HUES48 (cell line): Measurements from ENCODE around the gene CYBA.

Experiments used
- H3K27ac ChIP-seq: one replicate; pipeline ENCODE4 v1.7.0; 2013; ENCODE audit warnings: low read depth, low read length, inconsistent platforms
- H3K27me3 ChIP-seq: 2 replicates; pipeline ENCODE4 v1.6.1; 2013; ENCODE audit warnings: mild to moderate bottlenecking, low read length; ENCODE audit not compliant: control insufficient read depth, insufficient read depth
- H3K36me3 ChIP-seq: 2 replicates; pipeline ENCODE4 v1.6.1; 2013; ENCODE audit warnings: low read length; ENCODE audit not compliant: control insufficient read depth, insufficient read depth
- H3K4me1 ChIP-seq: 2 replicates; pipeline ENCODE4 v1.6.1; 2013; ENCODE audit warnings: mild to moderate bottlenecking, low read length; ENCODE audit not compliant: control insufficient read depth, insufficient read depth
- H3K4me3 ChIP-seq: 2 replicates; pipeline ENCODE4 v1.5.1; 2013; ENCODE audit warnings: mild to moderate bottlenecking, low read depth, low read length
- H3K9ac ChIP-seq: 2 replicates; pipeline ENCODE4 v1.6.1; 2013; ENCODE audit warnings: mild to moderate bottlenecking, low read depth, low read length, moderate library complexity
- H3K9me3 ChIP-seq: 2 replicates; pipeline ENCODE4 v1.6.1; 2013; ENCODE audit warnings: low read length; ENCODE audit not compliant: control insufficient read depth, insufficient read depth

The CYBA gene

GRCh38 chr16:88634141-88634993 is 16.5 kb downstream of the CYBA start:
- Histone ChIP-seq H3K9ac (no peak overlapping the region; the same call in 1 of the 2 replicates), H3K27me3 (peaks cover 10% of the 10 kb centered on the region; the same call in 1 of the 2 replicates), H3K27ac (peak overlapping the region; percentile 36), H3K9me3 (no peaks in the 10 kb centered on the region), H3K4me1 (peaks cover 18% of the 10 kb centered on the region), H3K36me3 (peaks cover 30% of the 10 kb centered on the region), H3K4me3 (peak overlapping the region; percentile 74)

- Histone ChIP-seq H3K9me3 (no peaks in the 10 kb centered on the region), H3K27me3 (peaks cover 10% of the 10 kb centered on the region; the same call in 1 of the 2 replicates), H3K4me1 (peaks cover 12% of the 10 kb centered on the region), H3K27ac (no peak overlapping the region), H3K4me3 (peak overlapping the region; percentile 74; the same call in 1 of the 2 replicates), H3K36me3 (peaks cover 32% of the 10 kb centered on the region), H3K9ac (no peak overlapping the region)
These were observed 17.1 kb downstream of the CYBA start for GRCh38 chr16:88633684-88634140.

DNA sequence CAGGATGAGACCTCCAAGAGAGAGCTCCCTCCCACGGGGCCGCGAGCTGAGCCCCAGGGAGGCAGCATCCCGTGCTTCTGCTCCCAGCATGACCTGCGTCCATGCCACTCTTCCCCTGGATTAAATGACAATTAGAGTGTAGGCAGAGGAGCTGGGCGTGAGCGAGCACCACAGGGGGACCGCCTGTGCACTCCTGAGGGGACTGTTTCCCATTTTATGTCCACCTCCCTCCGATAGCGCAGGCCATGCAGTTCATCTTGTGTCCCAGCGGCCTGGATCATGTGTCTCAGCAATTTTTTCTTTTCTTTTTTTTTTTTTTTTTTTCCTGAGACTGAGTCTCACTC is 18.3 kb downstream of the CYBA start:
- no peak overlapping the region for H3K4me3 ChIP-seq
- no peak overlapping the region for H3K9ac ChIP-seq
- 0 out of 2 replicates have a peak, but pooled peaks cover under 1% of the 10 kb centered on the region for H3K4me1 ChIP-seq
- no peak overlapping the region for H3K27ac ChIP-seq
- H3K9me3 ChIP-seq: no peaks in the 10 kb centered on the region
- peaks cover 10% of the 10 kb centered on the region; the same call in 1 of the 2 replicates for H3K27me3 ChIP-seq
- H3K36me3 ChIP-seq: peaks cover 39% of the 10 kb centered on the region

DNA sequence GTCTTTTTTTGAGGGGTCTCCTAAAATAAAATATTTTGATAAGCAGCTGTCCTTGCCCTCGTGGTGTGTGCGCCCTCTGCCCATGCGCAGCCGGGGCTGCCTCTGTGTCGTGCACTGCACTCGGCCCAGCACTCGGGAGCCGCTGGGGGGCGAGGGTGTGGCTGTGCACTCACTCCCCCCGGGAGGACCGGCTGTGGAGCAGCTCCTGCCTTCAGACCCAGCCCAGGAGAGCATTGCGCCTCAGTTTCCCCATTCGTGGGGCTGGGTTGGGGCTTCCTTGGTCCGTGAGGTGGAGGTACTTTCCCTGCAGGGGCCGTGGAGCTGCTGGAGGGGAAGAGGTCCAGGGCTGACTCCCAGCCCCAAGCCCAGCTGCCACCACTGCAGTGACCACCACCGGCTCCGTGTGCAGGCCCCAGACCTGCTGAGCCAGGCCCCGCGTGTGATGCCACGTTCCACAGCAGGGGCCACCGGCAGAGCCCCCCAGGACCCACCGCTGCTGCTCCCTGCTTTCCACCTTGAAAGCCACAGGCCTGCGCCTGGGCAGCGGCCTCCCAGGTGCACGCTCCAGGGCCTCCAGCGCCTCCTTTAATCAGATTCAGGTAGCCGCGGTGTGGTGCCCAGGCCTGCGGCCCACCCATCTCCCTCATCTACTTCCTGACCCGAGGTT is 18.8 kb downstream of the CYBA start:
- H3K4me1 ChIP-seq: no peaks in the 10 kb centered on the region
- no peak overlapping the region for H3K9ac ChIP-seq
- no peaks in the 10 kb centered on the region for H3K9me3 ChIP-seq
- H3K27ac ChIP-seq: no peak overlapping the region
- peaks cover 10% of the 10 kb centered on the region; the same call in 1 of the 2 replicates for H3K27me3 ChIP-seq
- H3K36me3 ChIP-seq: peaks cover 42% of the 10 kb centered on the region
- no peak overlapping the region for H3K4me3 ChIP-seq

- H3K4me3 ChIP-seq: no peak overlapping the region
- no peaks in the 10 kb centered on the region for H3K4me1 ChIP-seq
- no peak overlapping the region for H3K9ac ChIP-seq
- H3K27me3 ChIP-seq: peaks cover 10% of the 10 kb centered on the region; the same call in 1 of the 2 replicates
- H3K27ac ChIP-seq: no peak overlapping the region
- no peaks in the 10 kb centered on the region for H3K9me3 ChIP-seq
- H3K36me3 ChIP-seq: peaks cover 46% of the 10 kb centered on the region
These were observed 19.5 kb downstream of the CYBA start for GRCh38 chr16:88631384-88631783.

- Histone ChIP-seq H3K9ac (no peak overlapping the region), H3K9me3 (no peaks in the 10 kb centered on the region), H3K27me3 (peaks cover 10% of the 10 kb centered on the region; the same call in 1 of the 2 replicates), H3K4me3 (no peak overlapping the region), H3K4me1 (no peaks in the 10 kb centered on the region), H3K27ac (no peak overlapping the region), H3K36me3 (peaks cover 50% of the 10 kb centered on the region)
These were observed 19.9 kb downstream of the CYBA start for GRCh38 chr16:88630941-88631340.

- no peak overlapping the region for H3K4me3 ChIP-seq
- no peaks in the 10 kb centered on the region for H3K4me1 ChIP-seq
- H3K9ac ChIP-seq: no peak overlapping the region
- H3K9me3 ChIP-seq: no peaks in the 10 kb centered on the region
- H3K27ac ChIP-seq: no peak overlapping the region
- peaks cover 53% of the 10 kb centered on the region for H3K36me3 ChIP-seq
- peaks cover 5% of the 10 kb centered on the region; the same call in 1 of the 2 replicates for H3K27me3 ChIP-seq
These were observed 20.4 kb downstream of the CYBA start for GRCh38 chr16:88630433-88630832.

- Histone ChIP-seq H3K27ac (no peak overlapping the region), H3K9me3 (no peaks in the 10 kb centered on the region)
These were observed 21.0 kb downstream of the CYBA start for GRCh38 chr16:88629835-88630234.

GRCh38 chr16:88628512-88628974 is 22.3 kb downstream of the CYBA start:
- no peaks in the 10 kb centered on the region for H3K27me3 ChIP-seq
- no peak overlapping the region for H3K9ac ChIP-seq
- H3K36me3 ChIP-seq: peaks cover 71% of the 10 kb centered on the region
- no peak overlapping the region for H3K4me3 ChIP-seq
- no peaks in the 10 kb centered on the region for H3K4me1 ChIP-seq
- no peak overlapping the region for H3K27ac ChIP-seq
- no peaks in the 10 kb centered on the region for H3K9me3 ChIP-seq

More at GRCh38 chr16:88629835-88630234, 21.0 kb downstream of the CYBA start:
- H3K4me3 ChIP-seq: no peak overlapping the region
- H3K9ac ChIP-seq: no peak overlapping the region
- H3K4me1 ChIP-seq: no peaks in the 10 kb centered on the region
- peaks cover 59% of the 10 kb centered on the region for H3K36me3 ChIP-seq
- no peaks in the 10 kb centered on the region for H3K27me3 ChIP-seq

DNA sequence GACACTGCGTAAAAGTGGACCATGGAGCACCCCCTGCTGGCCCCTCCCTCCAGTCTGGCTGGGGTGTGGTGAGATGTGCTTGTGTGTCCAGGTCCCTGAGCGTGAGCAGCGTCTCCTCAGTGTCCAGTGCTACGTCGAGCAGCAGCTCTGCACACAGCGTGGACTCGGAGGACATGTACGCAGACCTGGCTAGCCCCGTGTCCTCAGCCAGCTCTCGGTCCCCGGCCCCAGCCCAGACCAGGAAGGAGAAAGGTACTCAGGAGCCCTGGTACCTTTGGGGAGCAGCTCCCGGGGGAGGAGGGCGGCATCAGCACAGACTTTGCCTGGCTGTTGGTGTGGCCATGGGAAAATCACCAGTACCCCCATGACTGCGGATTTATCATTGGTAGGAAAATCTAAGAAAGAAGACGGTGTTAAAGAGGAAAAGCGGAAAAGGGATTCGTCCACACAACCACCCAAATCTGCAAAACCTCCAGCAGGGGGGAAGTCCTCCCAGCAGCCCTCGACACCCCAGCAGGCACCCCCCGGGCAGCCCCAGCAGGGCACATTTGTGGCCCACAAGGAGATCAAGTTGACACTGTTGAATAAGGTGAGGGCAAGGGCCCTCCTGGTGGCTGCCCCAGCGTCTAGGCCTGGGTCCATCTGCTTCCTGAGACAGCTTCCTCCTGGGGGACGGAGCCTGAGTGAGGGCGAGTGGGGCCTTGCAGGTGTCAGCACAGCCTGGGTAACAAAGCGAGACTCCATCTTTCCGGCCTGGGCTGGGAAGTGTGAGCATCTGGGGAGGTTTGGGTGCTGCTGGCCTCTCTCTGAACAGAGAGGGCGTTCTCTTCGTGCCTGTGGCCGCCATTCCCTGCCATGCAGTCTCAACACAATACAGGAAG is 23.1 kb downstream of the CYBA start:
- peaks cover 79% of the 10 kb centered on the region for H3K36me3 ChIP-seq
- H3K4me1 ChIP-seq: no peaks in the 10 kb centered on the region
- H3K4me3 ChIP-seq: no peak overlapping the region
- no peaks in the 10 kb centered on the region for H3K27me3 ChIP-seq
- no peaks in the 10 kb centered on the region for H3K9me3 ChIP-seq
- H3K9ac ChIP-seq: no peak overlapping the region
- H3K27ac ChIP-seq: no peak overlapping the region
